ENCODE data around the gene LSR.
"Not testable (repeated sequence)": the region's sequence is repeated elsewhere in the genome, so short reads cannot be mapped to it uniquely, and the experiment has no call there.

The LSR gene

DNA sequence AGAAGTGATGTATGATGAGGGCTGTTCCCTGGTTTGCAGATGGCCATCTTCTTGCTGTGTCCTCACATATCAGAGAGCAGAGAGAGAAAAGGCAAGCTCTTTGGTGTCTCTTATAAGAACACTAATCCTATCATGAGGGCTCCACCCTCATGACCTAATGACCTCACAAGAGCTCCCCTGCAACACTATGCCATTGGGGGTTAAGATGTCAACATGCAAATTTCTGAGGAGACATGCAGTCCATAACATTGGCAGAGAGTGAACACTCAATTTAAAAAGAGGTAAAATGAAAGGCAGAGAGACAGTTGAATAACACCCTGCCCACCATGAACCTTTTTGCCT, 31.2 kb upstream of the LSR start:
- DNase-seq (ENCODE audit: low spot score): no peak

DNA sequence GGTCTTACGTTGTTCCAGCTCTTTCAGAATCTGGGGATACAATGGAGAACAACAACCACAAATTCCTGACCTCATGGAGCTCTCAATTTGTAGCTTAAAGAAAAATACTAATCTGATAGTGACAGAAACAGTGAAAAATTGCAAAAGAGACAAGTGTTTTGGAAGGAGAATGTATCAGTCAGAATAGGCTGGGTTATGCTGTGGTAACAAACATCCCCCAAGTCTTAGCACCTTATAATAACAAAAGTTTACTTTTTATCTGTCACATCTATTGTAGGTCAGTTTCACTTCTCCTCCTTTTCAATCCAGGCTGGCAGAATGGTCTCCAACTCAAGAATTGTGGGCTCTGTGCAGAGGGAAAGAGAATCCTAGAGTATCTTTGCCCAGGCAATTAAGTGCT, 29.8 kb upstream of the LSR start:
- DNase-seq (ENCODE audit: low spot score): no peak

- DNase-seq (ENCODE audit: low spot score): no peak
Measured at GRCh38 chr19:35220315-35220921, 28.4 kb upstream of the LSR start.

DNA sequence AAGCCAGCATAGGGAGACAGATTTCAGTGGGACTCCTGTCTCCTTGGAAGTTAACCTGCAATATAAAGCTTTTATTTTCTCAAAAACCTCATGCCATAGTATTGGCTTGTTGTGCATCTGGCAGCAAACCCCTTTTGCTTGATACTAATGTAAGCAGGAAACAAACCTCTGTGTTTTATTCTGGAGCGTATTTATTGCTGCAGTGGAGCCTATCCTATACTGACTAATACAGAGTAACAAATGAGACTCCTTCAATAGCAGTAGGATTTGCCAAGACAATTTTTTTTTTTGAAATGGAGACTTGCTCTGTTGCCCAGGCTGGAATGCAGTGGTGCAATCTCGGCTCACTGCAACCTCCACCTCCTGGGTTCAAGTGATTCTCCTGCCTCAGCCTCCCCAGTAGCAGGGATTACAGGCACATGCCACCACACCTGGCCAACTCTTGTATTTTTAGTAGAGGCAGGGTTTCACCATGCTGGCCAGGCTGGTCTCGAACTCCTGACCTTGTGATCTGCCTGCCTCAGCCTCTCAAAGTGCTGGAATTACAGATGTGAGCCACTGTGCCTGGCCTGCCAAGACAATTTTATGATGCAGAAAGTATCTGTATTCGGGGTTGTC, 27.7 kb upstream of the LSR start:
- DNase-seq (ENCODE audit: low spot score): not testable (repeated sequence)

DNA sequence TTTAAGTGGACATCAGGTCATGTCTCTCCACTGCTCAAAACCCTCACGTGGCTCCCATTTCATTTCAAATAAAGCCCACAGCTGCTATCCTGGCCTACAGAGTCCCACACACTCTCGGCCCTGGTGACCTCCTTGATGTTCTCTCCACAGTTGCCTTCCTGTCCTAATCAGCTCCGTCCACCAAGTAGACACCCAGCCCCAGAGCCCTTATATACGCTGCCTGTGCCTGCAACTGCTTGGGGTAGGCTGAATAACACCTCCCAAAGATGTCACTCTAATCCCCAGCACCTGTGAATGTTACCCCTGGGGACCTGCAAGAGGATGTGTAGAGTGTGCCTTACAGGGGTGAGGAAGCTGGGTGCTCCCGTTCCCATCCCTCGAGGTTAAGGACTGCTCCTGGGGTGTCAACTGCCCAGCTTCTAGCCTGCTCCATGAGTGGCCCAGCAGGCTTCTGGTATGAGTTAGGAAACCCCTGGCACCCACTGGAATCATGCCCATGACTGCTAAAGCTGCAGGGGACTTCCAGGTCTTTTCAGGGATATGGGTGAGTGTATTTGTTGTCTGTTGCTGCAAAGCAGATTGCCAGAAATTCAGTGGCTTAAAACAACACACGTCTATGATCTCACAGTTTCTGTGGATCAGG, 26.3 kb upstream of the LSR start:
- no peak for DNase-seq (ENCODE audit: low spot score)

- no peak for DNase-seq (ENCODE audit: low spot score)
Measured at GRCh38 chr19:35223084-35223790, 25.6 kb upstream of the LSR start.

DNA sequence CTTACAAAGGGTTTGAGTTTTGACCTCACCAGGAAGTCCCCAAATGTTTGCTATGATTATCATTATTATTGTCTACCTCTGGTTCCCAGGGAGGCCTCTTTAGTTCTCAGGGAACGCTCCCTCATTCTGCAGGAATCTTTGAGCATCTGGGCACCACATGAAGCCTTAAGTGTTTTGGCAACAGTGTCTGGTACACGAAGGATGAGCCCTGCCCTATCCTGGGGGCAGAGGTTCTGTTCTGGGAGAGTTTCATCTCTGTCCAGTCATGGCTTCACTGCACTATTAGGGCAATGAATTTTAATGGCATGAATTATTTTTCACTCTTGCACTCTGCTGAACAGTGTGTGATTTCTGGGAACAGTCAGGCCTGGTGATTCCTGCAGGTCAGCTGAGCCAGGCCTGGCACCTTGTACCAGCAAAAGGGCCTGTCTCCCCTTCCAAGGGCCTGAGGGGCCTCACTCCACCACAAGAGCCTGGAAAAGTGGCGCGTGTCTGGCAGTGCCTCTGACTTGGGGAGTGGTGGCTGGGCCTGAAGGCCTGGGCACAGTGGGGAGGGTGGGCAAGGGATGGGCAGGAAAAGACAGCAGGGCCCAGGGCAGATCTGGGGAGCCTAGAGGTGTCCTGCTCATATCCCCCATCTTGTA, 24.8 kb upstream of the LSR start:
- no peak for DNase-seq (ENCODE audit: low spot score)

DNA sequence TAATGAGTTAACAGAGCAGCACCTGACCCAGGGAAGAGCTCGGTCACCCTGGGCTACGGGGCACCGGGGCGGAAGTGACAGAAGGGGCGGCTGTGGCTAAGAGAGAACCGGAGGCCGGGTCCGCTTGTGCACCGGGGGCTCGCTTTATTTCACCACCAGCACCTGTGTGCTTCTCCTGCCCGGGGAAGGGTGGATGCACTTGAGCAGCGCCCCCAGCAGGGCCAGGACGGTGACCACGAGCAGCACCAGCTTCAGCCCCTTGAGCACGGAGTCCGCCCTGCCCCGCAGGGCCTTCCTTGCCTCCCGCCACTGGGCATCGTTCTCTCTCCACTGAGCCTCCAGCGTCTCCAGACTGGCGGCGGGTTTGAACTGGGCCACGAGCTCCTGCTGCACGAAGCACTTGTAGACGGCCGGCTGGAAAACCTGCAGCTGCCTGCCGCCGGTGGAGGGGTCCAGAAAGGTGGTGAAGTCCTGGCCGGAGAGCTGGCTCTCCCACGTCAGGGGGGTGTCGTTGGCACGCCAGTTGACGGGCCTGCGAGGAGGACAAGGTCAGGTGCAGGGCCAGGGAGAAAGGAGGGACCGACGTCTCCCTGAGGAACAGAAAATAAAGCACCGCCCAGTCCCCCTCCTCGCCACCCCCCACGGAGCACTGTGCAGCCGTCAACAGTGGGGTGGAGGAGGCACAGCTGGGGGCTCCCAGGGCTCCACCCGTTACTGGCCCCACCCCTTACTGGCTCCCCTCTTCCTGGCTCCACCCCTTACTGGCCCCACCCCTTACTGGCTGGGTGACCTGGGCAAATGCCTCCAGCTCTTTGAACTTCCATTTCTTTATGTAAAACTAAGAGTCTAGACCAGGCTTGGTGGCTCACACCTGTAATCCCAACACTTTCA, 23.9 kb upstream of the LSR start:
- no peak for DNase-seq (ENCODE audit: low spot score)

GRCh38 chr19:35225951-35226350, 22.9 kb upstream of the LSR start:
- no peak for DNase-seq (ENCODE audit: low spot score)

GRCh38 chr19:35226748-35227147, 22.1 kb upstream of the LSR start:
- no peak for DNase-seq (ENCODE audit: low spot score)

- no peak for DNase-seq (ENCODE audit: low spot score)
Measured at GRCh38 chr19:35228177-35228930, 20.4 kb upstream of the LSR start, which contains the start of gene FAM187B. Gene FAM187B (minus strand): TSS chr19:35228739. CDS start chr19:35228680, 59 bp downstream.

DNA sequence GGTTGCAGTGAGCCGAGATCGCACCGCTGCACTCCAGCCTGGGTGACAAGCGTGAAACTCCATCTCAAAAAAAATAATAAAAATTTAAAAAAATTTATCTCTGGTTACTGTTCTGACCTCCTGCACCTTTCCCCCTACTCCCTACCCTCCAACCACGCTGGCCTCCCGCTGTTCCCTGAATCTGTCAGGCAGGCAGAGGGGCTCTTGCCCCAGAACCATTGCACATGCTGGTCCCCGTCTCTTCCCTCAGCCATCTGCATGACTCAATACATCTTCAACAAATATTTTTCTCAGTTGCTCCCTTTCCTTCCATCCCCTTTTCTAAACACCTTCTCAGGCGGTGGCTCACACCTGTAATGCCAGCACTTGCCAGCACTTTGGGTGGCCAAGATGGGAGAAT, 19.2 kb upstream of the LSR start:
- DNase-seq (ENCODE audit: low spot score): no peak

- DNase-seq (ENCODE audit: low spot score): no peak
Measured at GRCh38 chr19:35231956-35232645, 16.7 kb upstream of the LSR start.

DNA sequence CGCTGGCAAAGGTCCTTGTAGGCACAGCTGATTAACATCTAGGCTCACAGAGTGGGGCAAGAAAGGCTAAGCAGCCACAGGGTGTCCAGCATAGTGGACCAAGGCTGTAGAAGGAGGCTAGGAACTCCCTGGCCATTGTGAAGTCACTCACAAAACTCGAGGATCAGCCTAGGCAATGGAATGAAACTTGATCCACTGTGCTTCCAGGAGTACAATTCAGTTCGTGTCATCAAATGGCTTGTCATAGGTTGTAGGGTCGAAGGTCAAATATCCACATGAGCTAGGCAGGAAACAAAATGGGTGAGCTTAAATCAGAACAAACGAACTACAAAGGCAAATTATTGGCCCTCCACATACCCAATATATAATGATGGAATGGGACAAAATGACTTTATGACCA, 15.9 kb upstream of the LSR start:
- DNase-seq (ENCODE audit: low spot score): no peak

DNA sequence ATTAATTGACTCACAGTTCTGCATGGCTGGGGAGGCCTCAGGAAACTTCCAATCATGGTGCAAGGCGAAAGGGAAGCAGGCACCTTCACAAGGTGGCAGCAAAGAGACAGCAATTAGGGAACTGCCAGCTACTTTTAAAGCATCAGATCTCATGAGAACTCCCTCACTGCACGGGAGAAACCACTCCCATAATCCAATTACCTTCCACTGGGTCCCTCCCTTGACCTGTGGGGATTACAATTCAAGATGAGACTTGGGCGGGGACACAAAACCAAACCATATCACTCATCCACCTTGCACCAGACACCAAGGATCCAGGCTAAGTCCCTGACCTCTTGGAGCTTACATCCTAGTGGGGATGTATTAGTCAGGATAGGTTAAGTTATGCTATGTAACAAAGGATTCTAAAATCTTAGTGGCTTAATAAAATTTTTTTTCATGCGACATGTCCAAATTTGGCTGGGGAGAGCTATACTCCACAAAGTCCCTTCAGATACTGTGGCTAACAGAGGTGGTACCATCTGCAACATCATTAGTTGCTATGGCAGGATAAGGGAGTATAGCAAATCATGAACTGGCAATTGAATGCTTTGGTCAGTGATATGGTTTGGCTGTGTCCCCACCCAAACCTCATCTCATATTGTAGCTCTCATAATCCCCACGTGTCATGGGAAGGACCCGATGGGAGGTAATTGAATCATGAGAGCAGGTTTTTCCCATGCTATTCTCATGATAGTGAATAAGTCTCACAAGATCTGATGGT, 12.0 kb upstream of the LSR start:
- no peak for DNase-seq (ENCODE audit: low spot score)

GRCh38 chr19:35239597-35239996, 9.2 kb upstream of the LSR start:
- DNase-seq (ENCODE audit: low spot score): not testable (repeated sequence)

- DNase-seq (ENCODE audit: low spot score): no peak
Measured at GRCh38 chr19:35240327-35240726, 8.5 kb upstream of the LSR start.

GRCh38 chr19:35241417-35241816, 7.4 kb upstream of the LSR start:
- no peak for DNase-seq (ENCODE audit: low spot score)

GRCh38 chr19:35246466-35247092, 2.2 kb upstream of the LSR start:
- no peak for DNase-seq (ENCODE audit: low spot score)
